Omental fat pad (tissue), 4 donors: ENCODE data around the gene PCNX1. TPM values are rescaled to one million over a fixed set of nuclear protein-coding genes. Genes with fewer than 3 reads are reported as not detected.
"Not testable (repeated sequence)": the region's sequence is repeated elsewhere in the genome, so short reads cannot be mapped to it uniquely, and the experiment has no call there.

Experiments used
- ATAC-seq: fragments of 150-250 bp; one replicate; pipeline ENCODE4 v1.9.1; 2016; ENCODE audit warnings: mild to moderate bottlenecking, moderate library complexity; ENCODE audit not compliant: low FRiP score
- DNase-seq: peaks from one replicate; pipeline ENCODE4 v3.0.0-alpha.2; 2019; ENCODE audit warnings: low spot score
- CTCF ChIP-seq, 3 donors: fragments of 450-650 bp; IDR thresholded peaks; one replicate each; pipeline ENCODE4 v1.5.1; 2016 to 2017; ENCODE audit warnings: antibody characterized with exemption in 3 of 3, mild to moderate bottlenecking in 3 of 3, moderate library complexity in 2 of 3
- total RNA-seq, 4 donors: library from RNA; depleted of rRNA; stranded (reverse); fragments of >200 nt; gene quantifications; one replicate each; pipeline ENCODE4 v1.1.0, GENCODE V29; 2016

The PCNX1 gene
- total RNA-seq, 4 donors from 2014 or later = 56.9 to 98.1 (median 83.3) TPM

- DNase-seq (no peak), ATAC-seq (no peak)
- no peak for TF ChIP-seq CTCF (IDR thresholded peaks at IDR 0.05)
Measured at GRCh38 chr14:70931008-70931407, 23.7 kb downstream of the PCNX1 start.

GRCh38 chr14:70934084-70934483 lies 26.8 kb downstream of the PCNX1 start:
- ATAC-seq (peak; percentile 89), DNase-seq (no peak)

GRCh38 chr14:70934502-70935134 lies 27.4 kb downstream of the PCNX1 start:
- no peak for TF ChIP-seq CTCF (IDR thresholded peaks at IDR 0.05)
- DNase-seq (no peak), ATAC-seq (peak; percentile 93)

More at GRCh38 chr14:70934084-70934483, 26.8 kb downstream of the PCNX1 start:
- no peak for TF ChIP-seq CTCF (IDR thresholded peaks at IDR 0.05)

- no peak for TF ChIP-seq CTCF (IDR thresholded peaks at IDR 0.05)
Measured at GRCh38 chr14:70935135-70935534, 27.9 kb downstream of the PCNX1 start.

GRCh38 chr14:70939693-70940092 lies 32.4 kb downstream of the PCNX1 start:
- not testable (repeated sequence) for ATAC-seq, DNase-seq

More at GRCh38 chr14:70935135-70935534, 27.9 kb downstream of the PCNX1 start:
- DNase-seq = no peak
- no peak for ATAC-seq

- not testable (repeated sequence) for DNase-seq, ATAC-seq
Measured at GRCh38 chr14:70941637-70942341, 34.5 kb downstream of the PCNX1 start.

- ATAC-seq = no peak
- no peak for TF ChIP-seq CTCF (IDR thresholded peaks at IDR 0.05)
- DNase-seq = no peak
Measured at GRCh38 chr14:70942342-70942706, 35.1 kb downstream of the PCNX1 start.

- ATAC-seq, DNase-seq: not testable (repeated sequence)
Measured at GRCh38 chr14:70942721-70943120, 35.5 kb downstream of the PCNX1 start.
